Measurements from ENCODE around the gene PARD3B. TPM values are rescaled to one million over a fixed set of nuclear protein-coding genes. Genes with fewer than 3 reads are reported as not detected.

The PARD3B gene
- polyA plus RNA-seq, 3 donors = not detected

DNA sequence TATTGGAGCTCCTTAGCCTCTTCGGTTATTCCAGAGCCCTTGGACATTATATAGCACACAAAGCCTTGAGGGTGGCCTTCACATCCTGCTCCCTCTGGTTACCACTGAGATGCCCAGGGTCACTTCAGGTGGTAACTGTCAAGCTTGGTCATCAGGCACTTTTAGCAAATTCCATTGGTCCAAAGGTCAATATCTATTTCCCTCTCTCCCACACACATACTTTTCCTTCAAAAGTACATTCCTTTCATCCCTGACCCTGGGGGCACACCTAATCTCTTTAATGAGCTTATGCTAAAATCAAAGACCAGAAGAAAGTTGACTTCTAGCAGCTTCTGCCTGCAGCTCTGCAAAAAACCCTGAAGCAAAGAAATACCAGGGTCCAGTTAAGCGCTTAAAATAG is 965.1 kb downstream of the PARD3B start:
- Mint-ChIP-seq H3K4me1 (no peaks in the 10 kb centered on the region), H3K27me3 (ENCODE audit: low read depth in 3 of 3) (peaks cover 1 to 8% (median 4%) of the 10 kb centered on the region in 3 donors), H3K36me3 (no peaks in the 10 kb centered on the region), H3K9me3 (peaks cover 0 to 3% (median 0%) of the 10 kb centered on the region in 7 donors), H3K4me3 (no peak overlapping the region), H3K27ac (no peak overlapping the region)
- Histone ChIP-seq H3K4me2 (replicated peaks; ENCODE audit: extremely low read depth, low read length, poor library complexity, severe bottlenecking) (no peak overlapping the region), H3K4me3 (replicated peaks in 1 of 3; ENCODE audit: low read depth in 2 of 3, low read length in 3 of 3) (no peak overlapping the region), H3K27ac (ENCODE audit: low read depth in 1 of 2, low read length in 2 of 2) (no peak overlapping the region), H3K4me1 (ENCODE audit: control insufficient read depth in 1 of 2, insufficient read depth in 2 of 2, low read length in 2 of 2) (no peaks in the 10 kb centered on the region), H3K9ac (ENCODE audit: insufficient read depth, low read length, poor library complexity, severe bottlenecking) (no peak overlapping the region), H3K9me3 (replicated peaks in 1 of 2; ENCODE audit: control insufficient read depth in 1 of 2, insufficient read depth in 1 of 2, low read length in 2 of 2) (no peaks in the 10 kb centered on the region), H3K79me2 (ENCODE audit: insufficient read depth, low read length) (no peaks in the 10 kb centered on the region), H3K36me3 (replicated peaks in 1 of 2; ENCODE audit: control insufficient read depth in 1 of 2, insufficient read depth in 2 of 2, low read length in 2 of 2) (no peaks in the 10 kb centered on the region), H4K20me1 (ENCODE audit: insufficient read depth, low read length) (no peaks in the 10 kb centered on the region), H3K27me3 (ENCODE audit: control insufficient read depth in 2 of 2, insufficient read depth in 2 of 2, low read length in 2 of 2) (no peaks in the 10 kb centered on the region), H2AFZ (ENCODE audit: insufficient read depth, low read depth, low read length, poor library complexity, severe bottlenecking) (no peak overlapping the region)
- DNase-seq = no peak
- 100% methylated on average over 1 of the region's 2 CpGs for WGBS (ENCODE audit: insufficient coverage)
- intact Hi-C loops (cut with micrococcal nuclease) = no loop called here
- TF ChIP-seq, protein P1, sequence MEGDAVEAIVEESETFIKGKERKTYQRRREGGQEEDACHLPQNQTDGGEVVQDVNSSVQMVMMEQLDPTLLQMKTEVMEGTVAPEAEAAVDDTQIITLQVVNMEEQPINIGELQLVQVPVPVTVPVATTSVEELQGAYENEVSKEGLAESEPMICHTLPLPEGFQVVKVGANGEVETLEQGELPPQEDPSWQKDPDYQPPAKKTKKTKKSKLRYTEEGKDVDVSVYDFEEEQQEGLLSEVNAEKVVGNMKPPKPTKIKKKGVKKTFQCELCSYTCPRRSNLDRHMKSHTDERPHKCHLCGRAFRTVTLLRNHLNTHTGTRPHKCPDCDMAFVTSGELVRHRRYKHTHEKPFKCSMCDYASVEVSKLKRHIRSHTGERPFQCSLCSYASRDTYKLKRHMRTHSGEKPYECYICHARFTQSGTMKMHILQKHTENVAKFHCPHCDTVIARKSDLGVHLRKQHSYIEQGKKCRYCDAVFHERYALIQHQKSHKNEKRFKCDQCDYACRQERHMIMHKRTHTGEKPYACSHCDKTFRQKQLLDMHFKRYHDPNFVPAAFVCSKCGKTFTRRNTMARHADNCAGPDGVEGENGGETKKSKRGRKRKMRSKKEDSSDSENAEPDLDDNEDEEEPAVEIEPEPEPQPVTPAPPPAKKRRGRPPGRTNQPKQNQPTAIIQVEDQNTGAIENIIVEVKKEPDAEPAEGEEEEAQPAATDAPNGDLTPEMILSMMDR (IDR thresholded peaks at IDR 0.05) = no peak

DNA sequence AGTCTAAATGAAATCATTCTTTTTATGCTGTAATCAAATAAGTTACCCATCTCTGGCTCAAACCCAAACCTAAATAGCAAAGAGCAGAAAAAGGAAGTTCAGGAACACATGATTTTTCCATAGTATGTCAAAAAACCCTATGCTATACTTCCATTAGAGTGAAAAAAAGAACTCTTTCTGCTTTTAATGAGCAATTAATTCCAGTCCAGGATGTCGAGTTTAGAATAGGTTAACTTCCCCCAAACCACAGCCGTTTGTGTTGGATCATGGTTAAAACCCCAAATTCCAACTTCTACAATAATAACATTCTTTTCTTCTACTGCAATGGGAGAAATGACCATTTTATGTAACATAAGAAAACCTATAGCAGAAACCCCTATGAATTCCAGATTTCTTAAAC is 965.9 kb downstream of the PARD3B start:
- Mint-ChIP-seq H3K4me3 (no peak overlapping the region), H3K4me1 (no peaks in the 10 kb centered on the region), H3K27me3 (ENCODE audit: low read depth in 3 of 3) (peaks cover 0 to 8% (median 3%) of the 10 kb centered on the region in 3 donors), H3K9me3 (peaks cover 0 to 3% (median 0%) of the 10 kb centered on the region in 7 donors), H3K27ac (no peak overlapping the region), H3K36me3 (no peaks in the 10 kb centered on the region)
- Histone ChIP-seq H4K20me1 (ENCODE audit: insufficient read depth, low read length) (no peaks in the 10 kb centered on the region), H3K27ac (ENCODE audit: low read depth in 1 of 2, low read length in 2 of 2) (no peak overlapping the region), H3K79me2 (ENCODE audit: insufficient read depth, low read length) (no peaks in the 10 kb centered on the region), H3K4me1 (ENCODE audit: control insufficient read depth in 1 of 2, insufficient read depth in 2 of 2, low read length in 2 of 2) (no peaks in the 10 kb centered on the region), H3K4me2 (replicated peaks; ENCODE audit: extremely low read depth, low read length, poor library complexity, severe bottlenecking) (no peak overlapping the region), H3K36me3 (replicated peaks in 1 of 2; ENCODE audit: control insufficient read depth in 1 of 2, insufficient read depth in 2 of 2, low read length in 2 of 2) (no peaks in the 10 kb centered on the region), H3K4me3 (replicated peaks in 1 of 3; ENCODE audit: low read depth in 2 of 3, low read length in 3 of 3) (no peak overlapping the region), H2AFZ (ENCODE audit: insufficient read depth, low read depth, low read length, poor library complexity, severe bottlenecking) (no peak overlapping the region), H3K9me3 (replicated peaks in 1 of 2; ENCODE audit: control insufficient read depth in 1 of 2, insufficient read depth in 1 of 2, low read length in 2 of 2) (no peaks in the 10 kb centered on the region), H3K9ac (ENCODE audit: insufficient read depth, low read length, poor library complexity, severe bottlenecking) (no peak overlapping the region), H3K27me3 (ENCODE audit: control insufficient read depth in 2 of 2, insufficient read depth in 2 of 2, low read length in 2 of 2) (no peaks in the 10 kb centered on the region)
- TF ChIP-seq, protein P1 (IDR thresholded peaks at IDR 0.05) = no peak
- intact Hi-C loops (cut with micrococcal nuclease) = no loop called here
- DNase-seq = no peak
- WGBS (ENCODE audit: insufficient coverage) = no CpG with 5 or more reads among the region's 2 CpGs

Measured in CD14-positive monocyte (primary cell).